Peyer's patch (tissue), 4 donors: ENCODE measurements around the gene RMND1. TPM values are rescaled to one million over a fixed set of nuclear protein-coding genes. Genes with fewer than 3 reads are reported as not detected.

ENCODE experiments used
- DNase-seq, 3 donors: peaks; one replicate each; pipeline ENCODE4 v3.0.0-alpha.2; 2017 to 2019
- H3K27ac ChIP-seq, 4 donors: fragments of 200-600 bp; sonication (generic); one replicate each; pipeline ENCODE4 v1.5.1; 2016 to 2019
- H3K27me3 ChIP-seq, 2 donors: fragments of 200-600 bp; sonication (generic); one replicate each; pipeline ENCODE4 v1.5.1; 2019
- H3K36me3 ChIP-seq, 3 donors: fragments of 200-600 bp; sonication (generic); one replicate each; pipeline ENCODE4 v1.5.1; 2016 to 2019
- H3K4me1 ChIP-seq, 4 donors: fragments of 200-600 bp; sonication (generic); one replicate each; pipeline ENCODE4 v1.5.1; 2016 to 2019
- H3K4me3 ChIP-seq, 4 donors: fragments of 200-600 bp; sonication (generic); 1 replicate in 3 of 4; 2 replicates in 1 of 4; pipeline ENCODE4 v1.5.1; 2016 to 2019; ENCODE audit warnings: mild to moderate bottlenecking in 1 of 4
- H3K9me3 ChIP-seq, 4 donors: fragments of 200-600 bp; sonication (generic); one replicate each; pipeline ENCODE4 v1.5.1; 2016 to 2019; ENCODE audit warnings: mild to moderate bottlenecking in 1 of 4
- CTCF ChIP-seq, 6 experiments: fragments of 450-650 bp in 4 of 6; fragments of 200-600 bp in 2 of 6; sonication (generic) in 1 of 6; IDR thresholded peaks; one replicate each; pipeline ENCODE4 v1.5.1; 2017 to 2019; ENCODE audit warnings: antibody characterized with exemption in 6 of 6, mild to moderate bottlenecking in 3 of 6, moderate library complexity in 1 of 6
- POLR2A ChIP-seq, 2 donors: fragments of 450-650 bp; IDR thresholded peaks; one replicate each; pipeline ENCODE4 v1.5.1; 2017; ENCODE audit warnings: antibody characterized with exemption in 2 of 2, mild to moderate bottlenecking in 2 of 2, moderate library complexity in 2 of 2
- total RNA-seq, 4 donors: library from RNA; depleted of rRNA; stranded (reverse); fragments of >200 nt; gene quantifications; one replicate each; pipeline ENCODE4 v1.1.0, GENCODE V29; 2016

RMND1 gene
- total RNA-seq, 4 donors from 2014 or later: 18.2 to 50.3 (median 35.6) TPM

GRCh38 chr6:151403919-151404308 lies 48.0 kb downstream of the RMND1 start:
- H3K27me3 ChIP-seq: no peaks in the 10 kb centered on the region
- no peak for DNase-seq
- TF ChIP-seq POLR2A (IDR thresholded peaks at IDR 0.05) (no peak), CTCF (IDR thresholded peaks at IDR 0.05) (no peak)

GRCh38 chr6:151402228-151402627 lies 49.7 kb downstream of the RMND1 start:
- Histone ChIP-seq H3K4me3 (no peak overlapping the region), H3K27me3 (no peaks in the 10 kb centered on the region)
- DNase-seq: no peak

More at GRCh38 chr6:151403919-151404308, 48.0 kb downstream of the RMND1 start:
- H3K27ac ChIP-seq: no peak overlapping the region
- H3K9me3 ChIP-seq: no peaks in the 10 kb centered on the region
- no peaks in the 10 kb centered on the region for H3K4me1 ChIP-seq
- H3K4me3 ChIP-seq: no peak overlapping the region
- H3K36me3 ChIP-seq: peaks cover 0 to 33% (median 0%) of the 10 kb centered on the region in 3 donors

GRCh38 chr6:151400473-151400872 lies 51.5 kb downstream of the RMND1 start:
- no peaks in the 10 kb centered on the region for H3K27me3 ChIP-seq
- H3K4me1 ChIP-seq: peaks cover 0 to 5% (median 0%) of the 10 kb centered on the region in 4 donors
- peaks cover 0 to 25% (median 0%) of the 10 kb centered on the region in 3 donors for H3K36me3 ChIP-seq
- H3K27ac ChIP-seq: no peak overlapping the region
- no peak for DNase-seq
- no peaks in the 10 kb centered on the region for H3K9me3 ChIP-seq
- H3K4me3 ChIP-seq: no peak overlapping the region
- no peak for TF ChIP-seq CTCF (IDR thresholded peaks at IDR 0.05)
- TF ChIP-seq POLR2A (IDR thresholded peaks at IDR 0.05): no peak

More at GRCh38 chr6:151402228-151402627, 49.7 kb downstream of the RMND1 start:
- peaks cover 0 to 25% (median 0%) of the 10 kb centered on the region in 3 donors for H3K36me3 ChIP-seq
- no peak for TF ChIP-seq POLR2A (IDR thresholded peaks at IDR 0.05)
- TF ChIP-seq CTCF (IDR thresholded peaks at IDR 0.05): no peak
- no peak overlapping the region for H3K27ac ChIP-seq
- no peaks in the 10 kb centered on the region for H3K9me3 ChIP-seq
- no peaks in the 10 kb centered on the region for H3K4me1 ChIP-seq

GRCh38 chr6:151399679-151400078 lies 52.2 kb downstream of the RMND1 start:
- Histone ChIP-seq H3K36me3 (peaks cover 0 to 19% (median 0%) of the 10 kb centered on the region in 3 donors), H3K27me3 (no peaks in the 10 kb centered on the region), H3K27ac (no peak overlapping the region), H3K9me3 (no peaks in the 10 kb centered on the region), H3K4me1 (peaks cover 0 to 5% (median 1%) of the 10 kb centered on the region in 4 donors), H3K4me3 (no peak overlapping the region)
- no peak for DNase-seq
- TF ChIP-seq CTCF (IDR thresholded peaks at IDR 0.05) (no peak), POLR2A (IDR thresholded peaks at IDR 0.05) (no peak)

- Histone ChIP-seq H3K36me3 (peaks cover 0 to 1% (median 0%) of the 10 kb centered on the region in 3 donors), H3K27me3 (no peaks in the 10 kb centered on the region), H3K27ac (peak overlapping the region in 1 of 4 donors; percentile 1), H3K9me3 (no peaks in the 10 kb centered on the region), H3K4me1 (peaks cover 0 to 35% (median 11%) of the 10 kb centered on the region in 4 donors), H3K4me3 (no peak overlapping the region)
- TF ChIP-seq POLR2A (IDR thresholded peaks at IDR 0.05) (no peak), CTCF (IDR thresholded peaks at IDR 0.05) (no peak)
- no peak for DNase-seq
Measured at GRCh38 chr6:151393410-151393809, 58.5 kb downstream of the RMND1 start.

GRCh38 chr6:151392427-151392826 lies 59.5 kb downstream of the RMND1 start:
- Histone ChIP-seq H3K27ac (peak overlapping the region; percentile 99 to 100 (median 100)), H3K27me3 (no peaks in the 10 kb centered on the region), H3K4me1 (peaks cover 0 to 42% (median 11%) of the 10 kb centered on the region in 4 donors), H3K36me3 (no peaks in the 10 kb centered on the region), H3K4me3 (peak overlapping the region; percentile 86 to 100 (median 88)), H3K9me3 (no peaks in the 10 kb centered on the region)
- TF ChIP-seq POLR2A (IDR thresholded peaks at IDR 0.05) (no peak), CTCF (IDR thresholded peaks at IDR 0.05) (no peak)
- DNase-seq: no peak
